Chondrocyte (in vitro differentiated cells): ENCODE results near the gene TEX101. TPM values are rescaled to one million over a fixed set of nuclear protein-coding genes. Genes with fewer than 3 reads are reported as not detected.

Experiments used
- DNase-seq: peaks from one replicate; pipeline ENCODE4 v3.0.0; 2021; ENCODE audit warnings: mixed read lengths, low spot score
- H3K27ac Mint-ChIP-seq: one replicate; pipeline ENCODE4 v1.8.0; 2021; ENCODE audit warnings: mild to moderate bottlenecking, moderate library complexity, mixed read lengths; ENCODE audit not compliant: unreplicated experiment
- H3K27me3 Mint-ChIP-seq: 2 replicates; pipeline ENCODE4 v1.8.0; 2021; ENCODE audit warnings: low read depth, mixed read lengths
- H3K36me3 Mint-ChIP-seq: 2 replicates; pipeline ENCODE4 v1.8.0; 2021; ENCODE audit warnings: low read depth, mixed read lengths
- H3K4me1 Mint-ChIP-seq: 2 replicates; pipeline ENCODE4 v1.8.0; 2021; ENCODE audit warnings: low read depth, mild to moderate bottlenecking, mixed read lengths
- H3K4me3 Mint-ChIP-seq: one replicate; pipeline ENCODE4 v1.8.0; 2021; ENCODE audit warnings: mild to moderate bottlenecking, moderate library complexity, mixed read lengths; ENCODE audit not compliant: unreplicated experiment
- H3K9me3 Mint-ChIP-seq: 2 replicates; pipeline ENCODE4 v1.8.0; 2021; ENCODE audit warnings: low read depth, mixed read lengths
- CTCF ChIP-seq: fragments of 200-600 bp; sonication (generic); IDR thresholded peaks from 2 replicates; pipeline ENCODE4 v1.5.0; 2021; ENCODE audit warnings: antibody characterized with exemption, mild to moderate bottlenecking, moderate library complexity
- total RNA-seq: library from RNA; stranded (reverse); gene quantifications from 3 replicates; pipeline ENCODE4 v1.2.1, GENCODE V29; 2021

The TEX101 gene
- total RNA-seq, 1 donor from 2014 or later = not detected

- Mint-ChIP-seq H3K9me3 (no peaks in the 10 kb centered on the region), H3K27ac (no peak overlapping the region), H3K36me3 (no peaks in the 10 kb centered on the region), H3K4me3 (no peak overlapping the region), H3K27me3 (peaks cover 8% of the 10 kb centered on the region), H3K4me1 (no peaks in the 10 kb centered on the region)
- no peak for DNase-seq
- no peak for TF ChIP-seq CTCF
These were observed 2.2 kb upstream of the TEX101 start for GRCh38 chr19:43412441-43412840.

- H3K36me3 Mint-ChIP-seq = no peaks in the 10 kb centered on the region
- no peaks in the 10 kb centered on the region for H3K9me3 Mint-ChIP-seq
- no peak for DNase-seq
- TF ChIP-seq CTCF = no peak
- no peak overlapping the region for H3K27ac Mint-ChIP-seq
- no peaks in the 10 kb centered on the region for H3K4me1 Mint-ChIP-seq
- no peak overlapping the region for H3K4me3 Mint-ChIP-seq
- peaks cover 18% of the 10 kb centered on the region for H3K27me3 Mint-ChIP-seq
These were observed 2.4 kb downstream of the TEX101 start for GRCh38 chr19:43416951-43417623.

- TF ChIP-seq CTCF = no peak
- peaks cover 4% of the 10 kb centered on the region for H3K4me1 Mint-ChIP-seq
- no peaks in the 10 kb centered on the region for H3K9me3 Mint-ChIP-seq
- no peaks in the 10 kb centered on the region for H3K36me3 Mint-ChIP-seq
- peaks cover 22% of the 10 kb centered on the region for H3K27me3 Mint-ChIP-seq
- no peak overlapping the region for H3K27ac Mint-ChIP-seq
- no peak for DNase-seq
- no peak overlapping the region for H3K4me3 Mint-ChIP-seq
These were observed 6.3 kb downstream of the TEX101 start for GRCh38 chr19:43420954-43421353.

GRCh38 chr19:43422000-43422688, 7.5 kb downstream of the TEX101 start:
- no peak for TF ChIP-seq CTCF
- peaks cover 4% of the 10 kb centered on the region for H3K4me1 Mint-ChIP-seq
- no peak for DNase-seq
- peaks cover 21% of the 10 kb centered on the region for H3K27me3 Mint-ChIP-seq
- no peak overlapping the region for H3K4me3 Mint-ChIP-seq
- H3K36me3 Mint-ChIP-seq = no peaks in the 10 kb centered on the region
- H3K9me3 Mint-ChIP-seq = no peaks in the 10 kb centered on the region
- H3K27ac Mint-ChIP-seq = no peak overlapping the region

- H3K36me3 Mint-ChIP-seq = no peaks in the 10 kb centered on the region
These were observed 8.0 kb downstream of the TEX101 start for GRCh38 chr19:43422689-43423066.

More at GRCh38 chr19:43422689-43423066, 8.0 kb downstream of the TEX101 start:
- no peak for DNase-seq
- no peak for TF ChIP-seq CTCF
- H3K27ac Mint-ChIP-seq = no peak overlapping the region
- peaks cover 19% of the 10 kb centered on the region for H3K27me3 Mint-ChIP-seq
- H3K4me3 Mint-ChIP-seq = no peak overlapping the region
- H3K9me3 Mint-ChIP-seq = no peaks in the 10 kb centered on the region
- H3K4me1 Mint-ChIP-seq = peaks cover 4% of the 10 kb centered on the region
